Activated CD8-positive, alpha-beta memory T cell treated with anti-CD3 and anti-CD28 coated beads for 48 hours (primary cell): ENCODE measurements around the gene EVL.

ENCODE experiments used
- DNase-seq, 3 experiments: peaks; one replicate each; pipeline ENCODE4 v3.0.0-alpha.2; 2020; ENCODE audit warnings: low read depth in 2 of 3, low spot score in 2 of 3

EVL gene

GRCh38 chr14:100126401-100126800 is 61.2 kb downstream of the EVL start:
- DNase-seq, result no peak

GRCh38 chr14:100127853-100128455 is 62.7 kb downstream of the EVL start:
- no peak for DNase-seq

GRCh38 chr14:100128688-100129087 is 63.5 kb downstream of the EVL start:
- no peak for DNase-seq

- no peak for DNase-seq
These were observed 64.0 kb downstream of the EVL start for GRCh38 chr14:100129161-100129589.

GRCh38 chr14:100130521-100130920 is 65.3 kb downstream of the EVL start:
- no peak for DNase-seq

GRCh38 chr14:100131181-100131580 is 66.0 kb downstream of the EVL start:
- no peak for DNase-seq

- no peak for DNase-seq
These were observed 67.1 kb downstream of the EVL start for GRCh38 chr14:100132161-100132902.

GRCh38 chr14:100132903-100133510 is 67.8 kb downstream of the EVL start:
- no peak for DNase-seq

GRCh38 chr14:100134586-100134985 is 69.4 kb downstream of the EVL start:
- no peak for DNase-seq

- DNase-seq, result no peak
These were observed 69.9 kb downstream of the EVL start for GRCh38 chr14:100135073-100135472.

- DNase-seq, result no peak
These were observed 70.6 kb downstream of the EVL start for GRCh38 chr14:100135784-100136183.

- no peak for DNase-seq
These were observed 72.0 kb downstream of the EVL start for GRCh38 chr14:100137173-100137572.

GRCh38 chr14:100138082-100138787 is 73.0 kb downstream of the EVL start:
- DNase-seq, result no peak

GRCh38 chr14:100138955-100139354 is 73.7 kb downstream of the EVL start:
- no peak for DNase-seq

GRCh38 chr14:100140452-100141078 is 75.3 kb downstream of the EVL start:
- DNase-seq, result no peak

GRCh38 chr14:100141098-100141497 is 75.9 kb downstream of the EVL start:
- DNase-seq, result no peak

- DNase-seq, result no peak
These were observed 77.1 kb downstream of the EVL start for GRCh38 chr14:100142073-100143040.

GRCh38 chr14:100143523-100143922 is 78.3 kb downstream of the EVL start:
- DNase-seq, result no peak

- no peak for DNase-seq
These were observed 78.7 kb downstream of the EVL start for GRCh38 chr14:100143934-100144333.

GRCh38 chr14:100144645-100144995 is 79.4 kb downstream of the EVL start:
- no peak for DNase-seq
